NB4 (cell line): ENCODE data around the gene MAEL.

ENCODE experiments used
- POLR2A ChIP-seq: IDR thresholded peaks from 2 replicates; pipeline ENCODE4 v1.6.1; 2011; ENCODE audit warnings: mild to moderate bottlenecking; ENCODE audit not compliant: insufficient read length; ENCODE audit errors: extremely low read depth
- TF ChIP-seq, protein P1 (sequence below): IDR thresholded peaks from one replicate; pipeline ENCODE4 v1.5.1; 2012; ENCODE audit warnings: low read depth, low read length

DNA sequence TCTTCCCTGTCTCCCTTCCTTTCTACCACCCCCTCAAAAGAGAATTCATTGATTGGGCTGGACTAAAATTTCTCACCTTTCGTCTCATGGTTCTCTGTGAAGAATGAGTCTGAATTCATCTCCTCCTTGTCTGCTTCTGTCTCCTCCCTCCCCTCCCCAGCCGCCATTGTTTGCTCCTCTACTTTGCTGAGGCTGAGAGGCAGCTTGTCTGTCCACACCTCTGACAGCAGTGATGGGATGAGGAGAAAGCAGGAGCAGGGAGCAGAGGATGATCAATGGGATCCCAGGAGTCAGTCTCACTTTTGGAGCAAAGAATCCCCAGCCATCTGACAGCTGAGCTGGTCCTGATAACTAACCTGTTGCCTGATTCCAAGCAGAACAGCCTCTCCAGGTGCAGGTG lies 16.3 kb upstream of the MAEL start:
- TF ChIP-seq, protein P1, sequence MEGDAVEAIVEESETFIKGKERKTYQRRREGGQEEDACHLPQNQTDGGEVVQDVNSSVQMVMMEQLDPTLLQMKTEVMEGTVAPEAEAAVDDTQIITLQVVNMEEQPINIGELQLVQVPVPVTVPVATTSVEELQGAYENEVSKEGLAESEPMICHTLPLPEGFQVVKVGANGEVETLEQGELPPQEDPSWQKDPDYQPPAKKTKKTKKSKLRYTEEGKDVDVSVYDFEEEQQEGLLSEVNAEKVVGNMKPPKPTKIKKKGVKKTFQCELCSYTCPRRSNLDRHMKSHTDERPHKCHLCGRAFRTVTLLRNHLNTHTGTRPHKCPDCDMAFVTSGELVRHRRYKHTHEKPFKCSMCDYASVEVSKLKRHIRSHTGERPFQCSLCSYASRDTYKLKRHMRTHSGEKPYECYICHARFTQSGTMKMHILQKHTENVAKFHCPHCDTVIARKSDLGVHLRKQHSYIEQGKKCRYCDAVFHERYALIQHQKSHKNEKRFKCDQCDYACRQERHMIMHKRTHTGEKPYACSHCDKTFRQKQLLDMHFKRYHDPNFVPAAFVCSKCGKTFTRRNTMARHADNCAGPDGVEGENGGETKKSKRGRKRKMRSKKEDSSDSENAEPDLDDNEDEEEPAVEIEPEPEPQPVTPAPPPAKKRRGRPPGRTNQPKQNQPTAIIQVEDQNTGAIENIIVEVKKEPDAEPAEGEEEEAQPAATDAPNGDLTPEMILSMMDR: no peak
- no peak for TF ChIP-seq POLR2A
